GM21576 (cell line): ENCODE results near the gene LRP1B.
A peak's percentile ranks its signal among the peaks of the same experiment; 100 is the strongest.

ENCODE experiments used
- ATAC-seq: cut with Tn5 transposase; IDR thresholded peaks from one replicate; pipeline ENCODE4 v1.9.1; 2021; ENCODE audit warnings: mild to moderate bottlenecking, moderate library complexity; ENCODE audit not compliant: unreplicated experiment

Gene LRP1B

DNA sequence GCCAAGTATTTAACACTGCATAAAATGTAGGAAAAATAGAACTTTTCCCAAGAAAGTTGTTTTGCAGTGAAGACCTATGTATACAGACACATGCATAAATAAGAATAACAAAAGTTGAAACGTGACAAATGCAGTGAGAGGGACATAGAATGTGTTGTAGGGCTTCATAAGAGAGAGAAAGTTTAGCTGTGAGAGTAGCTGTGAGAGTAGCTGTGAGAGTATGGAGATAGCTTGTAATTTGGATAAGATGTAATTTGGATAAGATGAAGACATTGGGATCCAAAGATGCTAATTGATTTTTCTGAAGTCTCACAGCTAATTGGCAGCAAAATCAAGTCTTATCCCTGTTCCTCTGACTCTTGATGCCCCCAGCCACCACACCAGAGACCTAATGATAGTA, 170.9 kb downstream of the LRP1B start:
- ATAC-seq, result no peak

DNA sequence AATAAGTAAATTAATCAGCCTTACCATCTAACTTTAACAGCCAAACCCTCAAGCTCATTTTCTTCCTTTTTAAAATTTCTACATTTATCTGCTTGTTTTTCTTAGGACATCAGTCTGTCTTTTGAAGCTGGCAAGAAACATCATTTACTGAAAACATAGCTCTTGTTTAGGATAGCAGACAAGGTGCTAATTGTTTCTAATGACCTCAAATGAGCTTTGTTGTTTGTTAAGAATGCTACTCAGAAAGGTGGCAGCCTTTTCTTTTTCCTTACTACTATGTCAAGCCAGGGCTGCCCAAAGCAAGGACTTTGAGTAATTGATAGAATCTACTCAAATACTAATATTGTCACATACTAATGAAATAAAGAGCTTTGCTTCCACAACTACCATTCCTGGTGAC, 171.8 kb downstream of the LRP1B start:
- ATAC-seq, result no peak

- no peak for ATAC-seq
Measured at GRCh38 chr2:141957827-141958450, 172.9 kb downstream of the LRP1B start.

- no peak for ATAC-seq
Measured at GRCh38 chr2:141957321-141957720, 173.5 kb downstream of the LRP1B start.

DNA sequence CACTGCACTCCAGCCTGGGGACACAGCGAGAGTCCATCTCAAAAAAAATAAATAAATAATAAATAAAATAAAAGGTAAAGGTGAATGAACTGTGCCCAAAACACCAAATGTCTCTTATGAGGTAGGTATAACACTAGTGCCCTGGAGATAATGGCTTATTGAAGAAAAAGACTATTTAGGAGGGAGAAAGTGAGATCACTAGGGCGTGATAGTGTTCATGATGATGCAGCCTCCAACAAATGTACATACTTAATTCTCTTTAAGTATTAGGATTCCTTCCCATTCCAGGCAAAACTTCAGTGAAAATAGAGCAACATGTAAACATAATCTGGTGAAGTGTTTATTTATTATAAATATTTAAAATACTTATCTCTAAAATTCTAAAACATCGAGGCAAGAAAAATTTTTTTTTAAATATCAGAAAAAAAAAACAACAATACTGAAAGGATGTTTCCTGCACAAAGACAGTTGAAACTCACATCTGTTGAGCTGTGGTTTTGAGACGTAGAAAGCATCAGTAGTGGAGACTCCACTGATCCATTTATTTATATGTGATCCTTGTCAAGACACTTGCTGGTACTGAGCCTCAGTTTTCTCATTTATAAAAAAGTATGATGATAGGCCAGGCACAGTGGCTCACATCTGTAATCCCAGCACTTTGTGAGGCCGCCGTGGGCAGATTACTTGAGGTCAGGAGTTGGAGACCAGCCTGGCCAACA, 183.3 kb downstream of the LRP1B start:
- ATAC-seq, result no peak

GRCh38 chr2:141946016-141946415, 184.8 kb downstream of the LRP1B start:
- ATAC-seq, result no peak

DNA sequence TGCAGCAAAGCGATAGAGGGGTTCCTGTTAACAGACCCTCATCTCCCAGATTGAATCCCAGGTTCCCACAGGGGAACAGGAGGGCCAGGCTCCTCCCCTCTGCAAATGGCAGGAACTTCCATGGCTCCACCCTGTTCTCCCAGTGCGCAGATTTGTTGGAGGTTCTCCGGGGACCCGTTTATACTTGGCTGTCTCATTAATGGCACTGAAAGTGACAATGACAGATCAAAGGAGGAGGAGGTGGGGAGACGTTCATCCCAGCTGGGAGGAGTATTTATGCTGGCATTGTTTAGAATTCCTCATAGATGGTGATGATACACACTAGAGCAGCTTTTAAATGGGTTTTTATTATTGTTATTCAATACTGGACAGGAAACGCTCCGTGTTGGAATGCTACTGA, 186.9 kb downstream of the LRP1B start:
- no peak for ATAC-seq

GRCh38 chr2:141942006-141942789, 188.6 kb downstream of the LRP1B start:
- no peak for ATAC-seq

DNA sequence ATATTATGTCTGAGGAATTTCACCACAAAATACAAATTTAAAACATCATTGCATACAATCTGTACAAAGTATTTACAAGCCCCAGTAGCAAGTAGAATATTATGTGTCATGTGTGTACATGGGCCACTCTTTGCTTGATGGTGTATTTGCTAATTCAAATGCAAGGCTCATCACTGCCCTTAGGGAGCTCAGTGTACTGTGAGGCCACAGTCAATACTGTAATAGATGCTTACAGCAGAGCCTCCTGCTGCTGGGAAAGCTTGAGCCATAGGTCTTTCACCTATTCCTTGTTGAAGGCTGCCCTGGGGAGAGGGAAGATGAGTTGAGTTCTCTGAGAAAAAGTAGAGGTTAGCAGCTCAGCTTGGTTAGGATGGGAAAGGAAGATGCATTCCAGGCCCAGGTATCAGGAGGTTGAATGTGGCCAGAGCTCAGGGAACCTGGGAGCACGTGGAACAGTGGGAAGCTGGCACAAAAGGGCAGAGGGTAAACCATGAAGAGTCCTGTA, 189.6 kb downstream of the LRP1B start:
- ATAC-seq, result no peak

DNA sequence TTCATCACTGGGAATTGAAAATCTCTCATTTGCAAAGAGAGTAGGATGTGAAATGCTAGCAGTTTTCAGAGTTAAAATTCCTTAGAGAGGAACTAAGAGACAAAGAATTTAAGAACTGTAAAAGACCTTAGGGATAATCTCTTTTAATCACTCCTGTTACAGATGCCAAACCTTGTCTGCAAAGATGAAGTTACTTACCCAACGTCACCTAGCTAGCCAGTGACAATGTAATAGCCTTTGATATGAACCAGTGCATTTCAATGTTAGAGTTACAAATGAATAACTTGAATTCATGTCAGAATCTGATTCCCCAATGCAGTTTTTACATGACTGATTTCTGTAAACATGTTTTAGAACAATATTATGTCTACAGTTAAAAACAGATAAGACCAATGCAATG, 190.1 kb downstream of the LRP1B start:
- ATAC-seq, result no peak

GRCh38 chr2:141933226-141933625, 197.6 kb downstream of the LRP1B start:
- ATAC-seq, result no peak

DNA sequence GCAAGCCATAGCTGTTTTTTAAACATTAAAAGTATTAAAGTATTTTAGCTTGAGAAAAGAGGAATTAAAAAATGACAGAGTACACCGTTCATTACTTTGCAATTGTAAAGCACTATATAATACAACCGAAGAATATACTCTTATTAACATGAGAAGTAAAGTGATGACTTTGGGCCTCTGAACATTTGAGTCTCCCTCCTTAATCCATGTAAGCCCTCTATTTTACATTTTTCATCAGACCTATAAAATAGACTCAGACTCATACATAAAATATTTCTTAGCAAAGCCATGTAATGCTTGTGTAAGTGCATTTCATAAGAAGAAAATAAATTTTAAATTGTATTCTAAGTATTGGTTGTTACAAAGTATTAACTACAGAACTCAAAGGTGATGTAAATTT, 198.6 kb downstream of the LRP1B start:
- no peak for ATAC-seq

DNA sequence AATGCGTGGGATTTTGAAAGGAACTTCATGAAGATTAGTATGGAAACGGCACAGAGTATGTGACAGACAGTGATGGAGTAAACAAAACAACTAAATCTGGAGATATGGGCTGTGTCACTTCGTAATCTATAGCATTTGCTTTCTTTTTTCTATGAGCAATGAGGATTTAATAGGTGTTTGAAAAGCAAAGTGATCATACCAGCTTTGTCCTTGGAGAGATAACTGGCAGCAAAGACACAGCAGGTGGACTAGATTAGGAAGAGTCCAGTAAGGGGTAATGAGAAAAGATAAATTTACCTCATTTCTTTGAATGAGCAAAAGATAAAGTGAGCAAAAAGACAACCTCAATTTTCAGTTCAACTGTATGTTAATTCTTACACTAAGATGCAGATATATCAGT, 199.0 kb downstream of the LRP1B start:
- no peak for ATAC-seq

- no peak for ATAC-seq
Measured at GRCh38 chr2:141930803-141931202, 200.0 kb downstream of the LRP1B start.

DNA sequence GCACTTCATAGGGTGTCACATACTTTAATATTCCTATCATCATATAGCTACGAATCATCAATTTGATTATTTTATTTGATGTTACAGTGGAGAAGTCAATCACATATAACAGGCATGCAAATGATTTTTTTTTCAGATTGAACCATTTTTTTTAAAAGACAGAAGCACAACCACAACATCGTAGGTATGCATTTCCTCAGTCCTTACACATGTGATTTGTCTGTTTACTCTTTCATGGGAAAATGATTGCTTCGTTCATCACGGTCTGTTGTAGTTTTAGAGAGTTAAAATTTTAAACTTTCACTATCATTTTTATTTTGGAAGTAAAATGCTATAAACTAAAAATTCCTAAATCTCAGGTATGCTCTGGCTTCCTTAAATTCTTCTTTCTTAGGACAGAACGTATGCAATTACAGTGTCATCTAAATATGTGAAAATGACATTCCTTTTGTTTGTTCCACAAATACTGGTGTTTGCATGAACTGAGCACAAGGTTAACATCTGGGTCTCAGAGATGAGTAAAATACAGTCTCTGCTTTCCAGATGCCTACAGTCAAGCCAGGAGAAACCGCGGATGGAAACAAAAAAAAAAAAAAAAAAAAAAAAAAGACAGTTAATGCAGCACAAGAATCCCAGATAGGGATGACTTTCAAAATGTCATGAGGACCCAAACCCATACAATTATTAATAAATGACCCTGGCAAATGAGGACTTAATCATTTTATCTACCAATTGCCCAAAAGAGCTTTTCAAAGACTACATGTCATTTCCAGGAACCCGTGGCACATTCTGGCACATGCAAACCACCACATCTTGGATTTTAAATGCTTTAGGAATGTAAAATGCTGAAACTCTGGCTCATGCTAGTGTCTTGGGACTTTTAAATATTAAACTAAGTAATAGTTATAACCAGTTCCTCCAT, 201.2 kb downstream of the LRP1B start:
- no peak for ATAC-seq

DNA sequence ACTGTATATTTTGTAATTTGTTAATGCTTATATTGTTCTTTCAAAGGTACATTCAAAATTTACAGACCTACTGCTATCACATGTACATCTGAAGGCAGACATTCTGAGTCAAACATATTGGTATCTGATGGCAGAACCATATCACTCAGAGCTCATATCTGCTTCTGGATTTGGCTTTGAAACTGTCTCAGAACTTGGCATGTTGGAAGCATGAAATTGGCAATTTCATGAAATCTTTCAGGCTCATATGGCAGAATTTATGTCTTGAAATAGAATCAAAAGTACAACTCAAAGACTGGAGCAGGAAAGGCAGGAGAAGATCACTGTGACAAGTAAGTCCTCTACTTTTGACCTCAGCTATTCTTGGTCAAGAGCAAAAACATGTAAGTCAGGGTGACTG, 202.3 kb downstream of the LRP1B start:
- ATAC-seq, result no peak

DNA sequence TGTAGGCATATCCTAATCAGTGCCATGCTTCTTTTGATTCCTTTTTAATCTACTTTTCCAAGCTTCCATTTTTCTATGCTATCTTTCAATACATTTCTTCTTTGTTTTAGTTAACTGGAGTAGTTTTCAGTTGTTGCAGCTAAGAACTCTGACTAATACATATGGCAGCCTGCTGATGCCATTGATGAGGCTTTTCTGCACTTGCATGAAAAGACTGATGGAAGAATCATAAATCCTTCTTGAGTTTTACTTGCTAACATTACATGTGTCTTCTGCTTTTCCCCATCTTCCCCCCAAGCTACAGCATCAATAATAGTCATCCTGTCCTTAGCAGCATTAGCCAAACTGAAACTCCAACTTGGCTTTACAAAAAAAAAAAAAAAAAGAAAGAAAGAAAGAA, 203.3 kb downstream of the LRP1B start:
- ATAC-seq, result no peak

GRCh38 chr2:141925511-141925910, 205.3 kb downstream of the LRP1B start:
- ATAC-seq, result no peak

- ATAC-seq, result no peak
Measured at GRCh38 chr2:141923657-141924056, 207.2 kb downstream of the LRP1B start.

GRCh38 chr2:141911485-141912066, 219.2 kb downstream of the LRP1B start:
- ATAC-seq, result peak; percentile 75
